ENCODE data around the gene OPN1LW.
A peak's percentile ranks its signal among the peaks of the same experiment; 100 is the strongest.
"Not testable (repeated sequence)": the region's sequence is repeated elsewhere in the genome, so short reads cannot be mapped to it uniquely, and the experiment has no call there.

OPN1LW gene

GRCh38 chrX:154135458-154136229 is 8.4 kb upstream of the OPN1LW start:
- no peak for DNase-seq

DNA sequence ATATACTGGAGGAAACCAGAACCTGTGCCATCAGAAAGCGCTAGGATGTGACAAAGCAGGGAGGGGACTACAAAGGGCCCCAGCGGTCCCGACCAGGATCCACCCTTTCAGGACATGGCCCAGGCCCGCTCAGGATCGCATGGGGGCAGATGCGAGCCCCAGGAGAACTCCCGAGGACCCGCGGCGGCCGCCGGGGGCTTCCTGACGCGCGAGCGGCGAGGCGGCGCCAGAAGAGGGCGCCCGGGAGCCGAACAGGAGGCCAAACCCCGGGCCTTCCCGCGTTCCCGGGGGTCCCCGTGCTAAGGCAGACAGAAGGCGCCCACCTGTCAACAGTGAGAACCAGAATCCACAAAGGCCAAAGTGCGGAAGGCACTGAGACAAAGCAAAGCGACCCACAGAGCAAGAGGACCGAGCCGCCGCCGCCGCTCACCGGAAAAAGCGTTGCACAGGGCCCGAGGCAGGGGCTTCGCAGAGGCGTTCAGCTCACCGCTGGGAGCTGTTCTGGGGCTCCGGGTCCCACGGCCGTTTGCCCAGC is 7.3 kb upstream of the OPN1LW start:
- DNase-seq: peak; percentile 1 to 15

DNA sequence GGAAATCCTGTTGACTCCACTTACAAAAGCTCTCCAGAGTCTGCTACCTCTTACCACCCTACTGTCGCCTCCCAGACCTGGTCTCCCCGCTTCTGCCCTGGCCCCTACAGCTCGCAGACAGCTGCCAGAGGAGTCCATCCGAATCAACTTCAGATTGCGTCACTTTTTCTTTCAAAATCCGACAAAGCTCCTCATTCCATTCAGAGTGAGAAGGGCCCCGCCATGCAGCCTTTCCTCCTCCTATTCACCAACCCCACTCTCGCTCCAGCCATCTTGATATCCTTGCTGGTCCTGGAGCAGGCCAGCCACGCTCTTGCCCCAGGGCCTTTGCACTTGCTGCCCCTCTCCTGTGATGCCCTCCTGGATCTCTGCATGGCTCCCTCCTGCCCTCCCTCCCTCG is 5.2 kb upstream of the OPN1LW start:
- DNase-seq: no peak

DNA sequence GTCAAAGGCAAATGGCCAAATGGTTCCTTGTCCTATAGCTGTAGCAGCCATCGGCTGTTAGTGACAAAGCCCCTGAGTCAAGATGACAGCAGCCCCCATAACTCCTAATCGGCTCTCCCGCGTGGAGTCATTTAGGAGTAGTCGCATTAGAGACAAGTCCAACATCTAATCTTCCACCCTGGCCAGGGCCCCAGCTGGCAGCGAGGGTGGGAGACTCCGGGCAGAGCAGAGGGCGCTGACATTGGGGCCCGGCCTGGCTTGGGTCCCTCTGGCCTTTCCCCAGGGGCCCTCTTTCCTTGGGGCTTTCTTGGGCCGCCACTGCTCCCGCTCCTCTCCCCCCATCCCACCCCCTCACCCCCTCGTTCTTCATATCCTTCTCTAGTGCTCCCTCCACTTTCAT is 3.8 kb upstream of the OPN1LW start:
- DNase-seq: no peak

GRCh38 chrX:154140742-154141141 is 3.3 kb upstream of the OPN1LW start:
- DNase-seq: no peak

- DNase-seq: no peak
Observed at GRCh38 chrX:154142386-154142785, 1.7 kb upstream of the OPN1LW start.

DNA sequence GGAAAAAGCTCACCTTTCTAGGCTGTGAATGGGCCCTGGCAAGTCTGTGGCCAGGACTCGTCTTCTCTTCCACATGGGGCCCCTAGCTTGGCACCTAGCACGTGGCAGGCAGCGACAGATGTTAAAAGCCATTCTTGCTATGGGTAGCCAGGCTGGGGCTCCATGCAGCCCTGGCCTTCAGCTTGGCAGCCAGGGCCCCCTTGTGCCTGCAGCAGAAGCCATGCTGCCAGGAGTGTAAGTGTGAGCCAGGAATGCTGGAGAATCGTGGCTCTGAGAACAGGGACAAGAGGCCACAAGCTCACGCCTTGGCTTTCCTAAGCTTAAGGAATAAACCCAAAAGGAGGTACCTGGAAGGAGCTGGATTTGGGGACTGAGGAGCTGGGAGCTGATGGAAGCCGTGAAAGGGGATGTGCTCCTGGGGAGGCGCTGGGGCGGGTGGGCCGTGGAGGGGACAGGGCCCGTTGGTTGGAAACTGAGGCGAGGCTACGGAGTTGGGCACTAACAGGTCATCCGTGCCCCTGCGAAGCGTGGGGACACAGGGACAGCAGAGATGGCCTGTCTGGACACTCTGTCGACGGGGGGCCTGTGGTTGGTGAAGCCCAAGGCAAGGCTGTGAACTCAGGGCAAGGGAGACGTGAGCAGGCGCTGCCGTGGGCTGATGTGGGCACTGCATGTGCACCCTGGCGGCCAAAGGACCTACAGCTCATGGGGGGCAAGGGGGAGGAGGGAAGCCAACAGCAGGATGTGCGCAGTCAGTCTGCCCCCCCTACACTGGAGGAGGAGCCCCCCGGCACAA is 895 bp upstream of the OPN1LW start:
- DNase-seq: no peak

DNA sequence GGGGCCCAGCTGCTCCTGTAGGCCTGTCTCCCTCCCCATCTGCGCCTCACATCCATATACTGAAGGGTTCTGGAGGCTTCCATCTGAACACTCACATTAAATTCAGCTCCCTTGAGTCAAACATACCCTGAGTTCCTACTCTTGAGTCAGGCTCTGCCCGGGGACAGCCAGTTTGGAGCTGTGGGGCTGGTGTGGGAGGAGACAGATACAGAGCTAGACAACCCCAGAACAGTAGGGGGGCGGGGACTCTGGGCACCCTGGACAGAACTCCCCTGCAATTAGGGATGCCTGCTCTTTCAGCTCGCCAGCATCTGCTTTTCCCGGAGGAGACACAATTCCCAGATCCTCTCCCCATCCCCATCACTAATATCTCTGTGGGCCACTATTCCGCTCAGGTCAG is 7.0 kb downstream of the OPN1LW start:
- DNase-seq: not testable (repeated sequence)

DNA sequence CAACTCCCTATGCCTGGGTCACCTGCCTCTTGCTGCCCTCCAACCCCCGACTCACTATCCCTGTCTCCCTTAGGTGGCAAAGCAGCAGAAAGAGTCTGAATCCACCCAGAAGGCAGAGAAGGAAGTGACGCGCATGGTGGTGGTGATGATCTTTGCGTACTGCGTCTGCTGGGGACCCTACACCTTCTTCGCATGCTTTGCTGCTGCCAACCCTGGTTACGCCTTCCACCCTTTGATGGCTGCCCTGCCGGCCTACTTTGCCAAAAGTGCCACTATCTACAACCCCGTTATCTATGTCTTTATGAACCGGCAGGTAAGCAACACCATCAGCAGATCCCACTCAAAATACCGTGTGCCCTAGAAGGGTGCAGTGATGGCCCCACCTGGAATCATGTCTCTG is 12.2 kb downstream of the OPN1LW start:
- DNase-seq: not testable (repeated sequence)

DNA sequence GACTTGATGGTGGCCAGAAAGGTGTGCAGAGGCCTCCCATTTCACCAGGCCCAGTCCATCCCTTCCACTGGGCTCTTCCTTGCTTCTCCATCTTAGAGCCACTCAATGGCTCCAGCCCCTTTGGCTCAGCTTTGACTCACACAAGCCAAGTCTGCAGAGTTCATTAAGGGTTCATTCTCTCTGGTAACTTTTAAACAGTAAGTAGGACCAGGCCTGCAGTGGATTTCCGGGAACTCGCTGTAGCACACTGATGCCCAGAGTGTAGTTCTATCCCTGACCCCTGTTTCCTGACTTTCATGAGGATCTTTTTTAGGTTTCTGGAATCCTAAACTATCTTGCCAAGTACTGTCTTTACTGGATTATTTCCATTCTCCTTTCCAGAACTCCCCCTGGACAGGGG is 13.2 kb downstream of the OPN1LW start:
- DNase-seq: not testable (repeated sequence)

- not testable (repeated sequence) for DNase-seq
Observed at GRCh38 chrX:154159345-154159744, 15.3 kb downstream of the OPN1LW start.

GRCh38 chrX:154164902-154165301 is 20.9 kb downstream of the OPN1LW start:
- DNase-seq: not testable (repeated sequence)

- not testable (repeated sequence) for DNase-seq
Observed at GRCh38 chrX:154168384-154168783, 24.3 kb downstream of the OPN1LW start.

DNA sequence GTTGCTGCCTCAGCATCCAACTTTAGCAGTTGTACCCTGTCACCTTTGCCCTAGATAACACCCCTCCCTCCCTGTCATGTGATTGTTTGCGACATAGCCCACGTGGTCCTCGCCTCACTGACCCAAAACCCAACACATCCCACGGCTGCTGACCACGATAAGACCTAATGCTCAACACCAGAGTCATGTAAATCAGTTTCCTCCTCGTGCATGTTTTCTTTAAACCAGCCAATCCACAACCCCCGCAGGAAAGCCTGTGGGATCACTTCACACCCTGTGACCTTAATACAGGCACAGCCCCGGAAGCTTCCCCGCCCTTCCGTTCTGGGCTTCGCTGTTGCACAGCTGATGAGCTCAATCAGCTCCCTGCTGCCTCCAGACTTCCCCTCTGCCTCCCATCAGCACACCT is 28.5 kb downstream of the OPN1LW start:
- not testable (repeated sequence) for DNase-seq

- not testable (repeated sequence) for DNase-seq
Observed at GRCh38 chrX:154174356-154174755, 30.3 kb downstream of the OPN1LW start.

- not testable (repeated sequence) for DNase-seq
Observed at GRCh38 chrX:154182296-154182695, 38.3 kb downstream of the OPN1LW start, which contains the start of gene OPN1MW. OPN1MW (plus strand) TSS chrX:154182596; CDS start chrX:154182678, 82 bp downstream.

GRCh38 chrX:154183794-154184193 is 39.8 kb downstream of the OPN1LW start:
- not testable (repeated sequence) for DNase-seq

GRCh38 chrX:154192846-154193245 is 48.8 kb downstream of the OPN1LW start:
- DNase-seq: not testable (repeated sequence)

DNA sequence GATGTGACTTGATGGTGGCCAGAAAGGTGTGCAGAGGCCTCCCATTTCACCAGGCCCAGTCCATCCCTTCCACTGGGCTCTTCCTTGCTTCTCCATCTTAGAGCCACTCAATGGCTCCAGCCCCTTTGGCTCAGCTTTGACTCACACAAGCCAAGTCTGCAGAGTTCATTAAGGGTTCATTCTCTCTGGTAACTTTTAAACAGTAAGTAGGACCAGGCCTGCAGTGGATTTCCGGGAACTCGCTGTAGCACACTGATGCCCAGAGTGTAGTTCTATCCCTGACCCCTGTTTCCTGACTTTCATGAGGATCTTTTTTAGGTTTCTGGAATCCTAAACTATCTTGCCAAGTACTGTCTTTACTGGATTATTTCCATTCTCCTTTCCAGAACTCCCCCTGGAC is 50.3 kb downstream of the OPN1LW start:
- DNase-seq: not testable (repeated sequence)

DNA sequence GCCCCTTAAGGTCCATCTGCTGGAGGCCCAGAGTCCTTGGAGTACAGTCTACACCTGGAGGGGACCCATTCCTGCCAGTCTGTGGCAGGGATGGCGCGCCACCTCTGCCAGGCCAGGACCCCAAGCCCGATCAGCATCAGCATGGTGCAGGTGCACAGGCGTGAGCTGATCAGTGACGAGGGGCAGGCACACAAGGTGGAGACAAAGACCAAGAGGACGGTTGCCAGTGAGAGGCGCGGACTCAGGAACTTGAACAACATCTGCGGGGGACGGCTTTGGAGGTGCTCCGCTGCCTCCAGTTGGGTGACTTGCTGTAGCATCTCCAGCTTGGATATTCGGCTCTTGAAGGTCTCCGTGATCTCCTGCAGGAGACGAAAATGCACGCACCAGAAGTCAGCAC is 52.4 kb downstream of the OPN1LW start:
- DNase-seq: not testable (repeated sequence)

Data from SHP77 (cell line).